ENCODE measurements around the gene FGD4. TPM values are rescaled to one million over a fixed set of nuclear protein-coding genes. Genes with fewer than 3 reads are reported as not detected.

Gene FGD4
- polyA plus RNA-seq, 1 donor: 19.2 TPM

GRCh38 chr12:32455607-32456071 is 56.3 kb downstream of the FGD4 start:
- peak; percentile 70 for DNase-seq

- DNase-seq: no peak
Measured at GRCh38 chr12:32457251-32458025, 58.1 kb downstream of the FGD4 start.

- no peak for DNase-seq
Measured at GRCh38 chr12:32460638-32461037, 61.3 kb downstream of the FGD4 start.

GRCh38 chr12:32462908-32463307 is 63.5 kb downstream of the FGD4 start:
- DNase-seq: no peak

GRCh38 chr12:32466187-32466586 is 66.8 kb downstream of the FGD4 start:
- DNase-seq: no peak

- no peak for DNase-seq
Measured at GRCh38 chr12:32466986-32467711, 67.8 kb downstream of the FGD4 start.

- DNase-seq: no peak
Measured at GRCh38 chr12:32467959-32468863, 68.9 kb downstream of the FGD4 start.

- DNase-seq: no peak
Measured at GRCh38 chr12:32470936-32471470, 71.6 kb downstream of the FGD4 start.

GRCh38 chr12:32471591-32472001 is 72.2 kb downstream of the FGD4 start:
- DNase-seq: no peak

GRCh38 chr12:32475724-32476123 is 76.4 kb downstream of the FGD4 start:
- no peak for DNase-seq

- no peak for DNase-seq
Measured at GRCh38 chr12:32476446-32476845, 77.1 kb downstream of the FGD4 start.

- no peak for DNase-seq
Measured at GRCh38 chr12:32477714-32478113, 78.4 kb downstream of the FGD4 start.

- no peak for DNase-seq
Measured at GRCh38 chr12:32478166-32478565, 78.8 kb downstream of the FGD4 start.

- DNase-seq: no peak
Measured at GRCh38 chr12:32478858-32479725, 79.7 kb downstream of the FGD4 start.

- no peak for DNase-seq
Measured at GRCh38 chr12:32482226-32482625, 82.9 kb downstream of the FGD4 start.

GRCh38 chr12:32483499-32483898 is 84.1 kb downstream of the FGD4 start:
- no peak for DNase-seq

- no peak for DNase-seq
Measured at GRCh38 chr12:32483993-32484392, 84.6 kb downstream of the FGD4 start.

- no peak for DNase-seq
Measured at GRCh38 chr12:32486158-32486557, 86.8 kb downstream of the FGD4 start.

- no peak for DNase-seq
Measured at GRCh38 chr12:32488132-32488531, 88.8 kb downstream of the FGD4 start.

GRCh38 chr12:32489070-32489469 is 89.7 kb downstream of the FGD4 start:
- no peak for DNase-seq

GRCh38 chr12:32490801-32491200 is 91.4 kb downstream of the FGD4 start:
- DNase-seq: no peak

Measured in left kidney (tissue), 2 donors.